HG02642 (cell line): Measurements from ENCODE around the gene PPARA.
A peak's percentile ranks its signal among the peaks of the same experiment; 100 is the strongest.

Experiments used
- ATAC-seq: cut with Tn5 transposase; IDR thresholded peaks from one replicate; pipeline ENCODE4 v1.9.1; 2021; ENCODE audit warnings: mild to moderate bottlenecking; ENCODE audit not compliant: unreplicated experiment, poor library complexity

The PPARA gene

DNA sequence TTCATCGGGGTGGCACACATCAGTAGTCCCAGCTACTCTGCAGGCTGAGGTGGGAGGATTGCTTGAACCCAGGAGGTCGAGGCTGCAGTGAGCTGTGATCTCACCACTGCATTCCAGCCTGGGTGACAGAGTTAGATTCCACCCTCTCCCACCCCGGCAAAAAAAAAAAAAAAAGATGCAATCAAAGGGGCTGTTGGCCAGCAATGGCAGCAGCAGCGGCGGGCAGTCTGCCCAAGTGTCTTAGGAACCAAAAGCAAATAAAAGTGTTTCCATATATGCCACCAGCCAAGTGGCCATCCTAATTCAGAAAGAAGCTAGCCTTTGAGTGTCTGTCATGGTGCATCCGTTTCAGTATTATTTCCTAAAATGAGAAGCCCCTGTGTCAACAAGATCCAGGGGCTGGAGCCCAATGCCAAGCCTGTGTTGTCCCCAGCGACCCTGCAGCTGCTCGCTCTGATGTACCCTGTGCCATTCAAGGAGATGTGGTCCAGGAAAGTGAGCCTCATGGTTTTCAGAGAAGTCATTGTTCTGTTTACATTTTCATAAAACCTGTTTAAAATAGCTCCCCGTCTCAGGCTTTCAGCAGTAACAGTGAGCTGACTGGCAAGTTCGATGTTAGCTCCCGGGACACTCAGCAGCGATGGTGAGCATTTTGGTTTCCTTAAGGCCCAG lies 87.3 kb downstream of the PPARA start:
- no peak for ATAC-seq

- ATAC-seq: no peak
Observed at GRCh38 chr22:46238541-46238940, 88.2 kb downstream of the PPARA start.

- no peak for ATAC-seq
Observed at GRCh38 chr22:46239261-46240048, 89.1 kb downstream of the PPARA start.

GRCh38 chr22:46240073-46240472 lies 89.7 kb downstream of the PPARA start:
- no peak for ATAC-seq

- ATAC-seq: no peak
Observed at GRCh38 chr22:46240506-46240905, 90.2 kb downstream of the PPARA start.

- no peak for ATAC-seq
Observed at GRCh38 chr22:46240907-46241306, 90.6 kb downstream of the PPARA start.

- no peak for ATAC-seq
Observed at GRCh38 chr22:46241396-46242007, 91.2 kb downstream of the PPARA start.

DNA sequence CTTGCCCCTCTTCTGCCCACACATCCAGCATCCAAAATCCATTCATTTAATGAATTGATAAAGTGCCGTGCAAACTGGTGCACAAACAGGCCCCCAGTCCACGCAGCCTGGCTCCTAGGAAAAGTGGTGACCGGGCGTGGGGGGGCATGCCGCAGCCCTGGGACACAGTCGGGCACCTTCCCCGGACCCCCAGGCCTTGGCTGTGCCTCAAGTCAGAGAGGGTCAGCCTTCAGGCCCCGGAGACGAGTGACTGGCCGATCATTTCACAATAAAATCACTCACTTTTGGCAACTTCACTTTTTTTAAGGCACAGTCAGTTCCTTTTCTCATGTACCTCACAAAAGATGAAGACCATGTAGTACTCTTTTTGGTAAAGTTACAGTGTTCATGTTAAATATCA lies 91.8 kb downstream of the PPARA start:
- ATAC-seq: no peak

- no peak for ATAC-seq
Observed at GRCh38 chr22:46244771-46245170, 94.4 kb downstream of the PPARA start.

DNA sequence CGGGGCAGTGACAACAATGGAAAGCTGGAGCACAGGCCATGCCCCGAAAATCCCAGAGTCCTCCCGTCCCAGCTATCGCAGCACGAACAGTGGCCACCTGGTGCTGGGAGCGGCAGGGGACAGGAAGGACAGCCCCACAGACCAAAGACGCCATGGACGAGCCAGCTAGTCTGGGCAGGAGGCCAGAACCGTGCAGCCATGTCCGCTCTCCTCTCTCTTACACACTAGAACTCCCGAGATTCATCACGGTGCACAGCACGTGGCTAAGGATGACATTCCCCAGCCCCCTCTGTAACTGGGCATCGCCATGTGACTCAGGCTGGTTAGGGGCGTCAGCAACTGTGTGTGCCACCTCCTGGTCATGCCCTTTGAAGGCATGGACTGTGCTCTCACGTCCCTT lies 95.2 kb downstream of the PPARA start:
- ATAC-seq: no peak

DNA sequence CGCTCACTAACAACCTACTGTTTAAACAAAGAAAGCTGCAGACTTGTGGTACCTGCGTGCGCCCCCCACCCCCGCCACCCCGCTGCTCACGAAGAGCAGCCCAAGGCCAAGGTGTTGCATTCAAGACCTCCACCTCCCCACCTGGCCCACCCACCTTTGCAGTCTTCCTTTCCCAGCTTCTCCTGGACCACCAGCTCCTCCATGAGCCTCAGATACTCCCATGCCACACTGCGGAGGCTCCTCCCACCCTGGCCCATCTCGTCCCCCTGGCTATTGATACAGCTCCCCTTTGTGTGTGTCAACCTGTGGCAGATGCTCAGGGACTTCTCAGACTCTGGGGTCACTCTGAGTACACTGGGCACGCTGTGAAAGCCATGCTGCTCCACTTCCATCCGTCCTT lies 95.9 kb downstream of the PPARA start:
- no peak for ATAC-seq

DNA sequence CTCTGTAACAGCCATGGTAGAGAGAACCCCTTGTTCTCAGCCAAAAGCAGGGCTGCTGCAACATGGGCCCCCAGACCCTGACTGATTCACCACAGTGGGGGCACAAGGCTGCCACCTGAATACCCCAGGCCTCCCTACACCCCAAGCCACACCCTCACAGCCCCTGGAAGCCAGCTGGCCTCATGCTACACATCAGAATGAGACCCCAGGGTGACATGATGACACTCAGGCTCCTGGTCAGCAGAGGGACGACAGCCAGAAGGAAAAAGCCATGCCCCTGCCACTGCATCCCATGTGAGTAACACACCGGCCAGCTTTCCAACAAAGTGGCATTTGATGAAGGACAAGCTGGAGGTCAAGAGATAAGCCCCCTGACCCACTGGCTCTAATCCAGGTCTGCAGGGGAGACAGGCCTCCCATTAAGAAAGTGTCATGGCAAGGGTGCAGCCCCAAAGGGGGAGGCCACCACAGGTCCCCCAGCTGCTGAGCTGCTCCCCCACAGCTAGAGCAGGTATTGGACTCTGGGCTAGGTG lies 97.2 kb downstream of the PPARA start:
- ATAC-seq: no peak

- ATAC-seq: peak; percentile 85
Observed at GRCh38 chr22:46250035-46250782, 99.9 kb downstream of the PPARA start, which contains the start of gene CDPF1. CDPF1 (minus strand) TSS chr22:46250293; CDS start chr22:46248284, 2,009 bp downstream.

- ATAC-seq: no peak
Observed at GRCh38 chr22:46250783-46251125, 100.4 kb downstream of the PPARA start.

- ATAC-seq: no peak
Observed at GRCh38 chr22:46251266-46251665, 100.9 kb downstream of the PPARA start.

GRCh38 chr22:46251816-46252380 lies 101.6 kb downstream of the PPARA start:
- no peak for ATAC-seq

DNA sequence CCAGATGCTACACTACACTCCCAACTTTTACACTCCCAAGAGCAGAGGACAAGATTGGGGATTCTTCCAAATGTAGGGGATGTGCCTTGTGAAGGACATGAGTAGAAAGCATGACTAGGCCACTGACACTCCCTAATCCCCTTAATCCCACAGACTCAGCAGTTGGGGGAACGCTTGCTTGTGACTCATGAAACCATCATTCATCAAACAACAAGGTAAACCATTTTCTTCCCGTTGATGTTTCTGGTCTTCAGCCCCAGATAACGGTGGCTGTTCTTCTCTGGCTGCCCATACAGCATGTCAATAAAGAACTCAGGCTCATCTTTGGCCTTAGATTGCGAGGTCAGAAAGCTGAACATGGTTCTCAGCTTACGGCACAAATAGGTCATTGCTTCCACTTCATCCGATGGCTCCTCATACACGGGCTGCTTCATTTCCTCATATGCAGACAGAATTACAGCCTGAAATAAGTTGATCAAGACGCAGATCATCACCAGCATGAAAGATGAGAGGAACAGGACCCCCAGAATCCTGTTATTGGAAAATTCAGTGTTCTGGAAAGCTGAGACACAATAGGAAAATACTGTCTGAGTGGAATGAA lies 106.1 kb downstream of the PPARA start:
- no peak for ATAC-seq

DNA sequence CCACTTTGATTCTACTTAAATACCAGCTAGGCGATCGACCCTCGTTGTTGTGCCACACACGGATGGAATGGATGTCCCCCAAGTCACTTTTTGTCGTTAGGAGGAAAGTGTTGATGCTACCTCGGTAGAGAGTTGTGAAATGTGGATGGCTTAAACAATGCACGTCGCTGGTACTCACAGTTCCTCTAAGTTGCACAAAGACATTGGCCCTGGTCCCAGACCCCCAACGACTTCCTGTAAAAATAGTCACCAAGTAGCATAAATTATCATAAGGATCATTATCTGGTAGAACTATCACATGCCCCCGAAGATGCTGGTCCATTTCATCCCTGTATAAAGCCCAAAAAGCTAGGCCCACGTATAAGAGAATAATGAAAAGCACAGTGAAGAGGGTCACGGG lies 109.0 kb downstream of the PPARA start:
- no peak for ATAC-seq

- ATAC-seq: no peak
Observed at GRCh38 chr22:46260038-46260437, 109.7 kb downstream of the PPARA start.
